Mesendoderm (in vitro differentiated cells): ENCODE measurements around the gene COL6A2.

Experiments used
- DNase-seq: peaks from one replicate; pipeline ENCODE4 v3.0.0; 2013
- H2AK5ac ChIP-seq: 2 replicates; pipeline ENCODE4 v1.6.1; 2013; ENCODE audit warnings: low read length, inconsistent platforms
- H2BK120ac ChIP-seq: 2 replicates; pipeline ENCODE4 v1.6.1; 2013; ENCODE audit warnings: low read depth, mild to moderate bottlenecking, low read length, moderate library complexity, mixed read lengths
- H2BK15ac ChIP-seq: replicated peaks from 2 replicates; pipeline ENCODE4 v1.6.1; 2013; ENCODE audit warnings: low read depth, mild to moderate bottlenecking, moderate library complexity
- H2BK5ac ChIP-seq: 2 replicates; pipeline ENCODE4 v1.6.1; 2013; ENCODE audit warnings: low read length, inconsistent platforms
- H3K18ac ChIP-seq: 2 replicates; pipeline ENCODE4 v1.6.1; 2013; ENCODE audit warnings: mild to moderate bottlenecking, low read length, mixed read lengths
- H3K23ac ChIP-seq: one replicate; pipeline ENCODE4 v1.6.1; 2013; ENCODE audit warnings: low read length
- H3K27ac ChIP-seq: 2 replicates; pipeline ENCODE4 v1.5.1; 2013; ENCODE audit warnings: low read depth, mild to moderate bottlenecking, inconsistent platforms, low read length, moderate library complexity
- H3K27me3 ChIP-seq: 2 replicates; pipeline ENCODE4 v1.6.1; 2013; ENCODE audit warnings: low read length, control low read depth, mild to moderate bottlenecking, inconsistent platforms; ENCODE audit not compliant: insufficient read depth, poor library complexity
- H3K36me3 ChIP-seq: 2 replicates; pipeline ENCODE4 v1.6.1; 2013; ENCODE audit warnings: low read length, inconsistent platforms; ENCODE audit not compliant: control insufficient read depth, insufficient read depth
- H3K4ac ChIP-seq: one replicate; pipeline ENCODE4 v1.6.1; 2013; ENCODE audit warnings: low read depth, mild to moderate bottlenecking, low read length, moderate library complexity
- H3K4me1 ChIP-seq: 2 replicates; pipeline ENCODE4 v1.6.1; 2013; ENCODE audit warnings: low read depth, low read length, inconsistent platforms; ENCODE audit not compliant: control insufficient read depth
- H3K4me2 ChIP-seq: 2 replicates; pipeline ENCODE4 v1.6.1; 2013; ENCODE audit warnings: low read length
- H3K4me3 ChIP-seq: 2 replicates; pipeline ENCODE4 v1.5.1; 2013; ENCODE audit warnings: mild to moderate bottlenecking, low read length
- H3K56ac ChIP-seq: one replicate; pipeline ENCODE4 v1.6.1; 2013; ENCODE audit warnings: low read length
- H3K79me1 ChIP-seq: 2 replicates; pipeline ENCODE4 v1.6.1; 2013; ENCODE audit warnings: low read length, inconsistent platforms
- H3K79me2 ChIP-seq: 2 replicates; pipeline ENCODE4 v1.6.1; 2013; ENCODE audit warnings: mild to moderate bottlenecking, low read length; ENCODE audit not compliant: control insufficient read depth, insufficient read depth
- H3K9ac ChIP-seq: 2 replicates; pipeline ENCODE4 v1.6.1; 2013; ENCODE audit warnings: low read length, inconsistent platforms
- H4K5ac ChIP-seq: one replicate; pipeline ENCODE4 v1.6.1; 2013; ENCODE audit warnings: low read length
- H4K8ac ChIP-seq: one replicate; pipeline ENCODE4 v1.6.1; 2013; ENCODE audit warnings: low read depth, mild to moderate bottlenecking, control low read depth, low read length, moderate library complexity
- WGBS: extraction: QIAGEN DNeasy Blood & Tissue Kit; methylation state at CpG from one replicate; pipeline ENCODE4 v1.1.7; 2013; ENCODE audit warnings: low lambda C conversion rate, missing lambda C conversion rate; ENCODE audit not compliant: insufficient coverage; ENCODE audit errors: extremely low coverage; 5-methylcytosine and 5-hydroxymethylcytosine counted together

Gene COL6A2

DNA sequence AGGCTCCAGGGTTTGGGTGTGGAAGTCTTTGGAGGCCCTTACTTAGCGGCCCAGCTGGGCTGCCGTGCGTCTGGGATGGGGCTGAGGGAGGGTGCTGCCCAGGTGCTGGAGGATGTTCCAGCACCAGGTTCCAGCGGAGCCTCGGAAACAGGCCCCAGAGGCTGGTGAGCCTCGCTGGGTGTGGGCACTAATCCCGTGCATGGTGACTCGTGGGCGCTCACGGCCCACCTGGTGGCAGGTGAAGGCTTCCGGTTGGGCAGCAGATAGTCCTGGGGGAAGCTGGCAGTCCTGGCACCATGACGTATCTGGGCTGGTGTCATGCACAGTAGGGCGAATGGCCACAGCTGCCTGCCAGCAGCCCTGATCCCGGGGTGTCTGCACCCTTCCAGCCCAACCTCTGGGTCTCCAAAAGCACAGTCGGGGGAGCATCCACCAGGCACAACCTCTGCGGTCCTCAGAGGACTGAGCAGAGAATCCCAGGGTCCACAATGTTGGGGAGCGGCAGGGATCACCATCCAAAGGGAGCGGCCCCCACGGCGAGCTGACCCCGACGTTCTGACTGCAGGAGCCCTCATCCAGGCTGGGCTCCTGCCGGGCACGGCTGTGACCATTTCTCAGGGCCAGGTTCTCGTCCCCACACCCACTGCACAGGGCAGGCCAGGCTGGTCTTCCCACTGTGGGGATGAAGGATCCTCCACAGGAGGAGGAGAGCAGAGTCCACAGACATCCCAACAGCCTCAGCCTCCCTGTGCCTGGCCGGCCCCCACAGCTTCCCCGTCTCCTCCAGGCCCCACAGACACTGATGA, 32.1 kb downstream of the COL6A2 start:
- H3K56ac ChIP-seq = no peak overlapping the region
- no peaks in the 10 kb centered on the region for H3K36me3 ChIP-seq
- no peak overlapping the region for H3K4ac ChIP-seq
- H3K4me3 ChIP-seq = no peak overlapping the region
- no peak for DNase-seq
- no peak overlapping the region for H2BK15ac ChIP-seq
- H3K27ac ChIP-seq = no peak overlapping the region
- no peaks in the 10 kb centered on the region for H3K4me1 ChIP-seq
- no peak overlapping the region for H3K23ac ChIP-seq
- no peak overlapping the region for H3K4me2 ChIP-seq
- WGBS = no CpG with 5 or more reads among the region's 27 CpGs
- no peak overlapping the region for H3K18ac ChIP-seq
- no peak overlapping the region for H2BK5ac ChIP-seq
- no peaks in the 10 kb centered on the region for H3K79me1 ChIP-seq
- no peaks in the 10 kb centered on the region for H3K79me2 ChIP-seq
- H4K8ac ChIP-seq = no peak overlapping the region
- no peaks in the 10 kb centered on the region for H3K27me3 ChIP-seq
- H2BK120ac ChIP-seq = no peak overlapping the region
- no peak overlapping the region for H3K9ac ChIP-seq
- H4K5ac ChIP-seq = no peak overlapping the region
- H2AK5ac ChIP-seq = no peak overlapping the region

DNA sequence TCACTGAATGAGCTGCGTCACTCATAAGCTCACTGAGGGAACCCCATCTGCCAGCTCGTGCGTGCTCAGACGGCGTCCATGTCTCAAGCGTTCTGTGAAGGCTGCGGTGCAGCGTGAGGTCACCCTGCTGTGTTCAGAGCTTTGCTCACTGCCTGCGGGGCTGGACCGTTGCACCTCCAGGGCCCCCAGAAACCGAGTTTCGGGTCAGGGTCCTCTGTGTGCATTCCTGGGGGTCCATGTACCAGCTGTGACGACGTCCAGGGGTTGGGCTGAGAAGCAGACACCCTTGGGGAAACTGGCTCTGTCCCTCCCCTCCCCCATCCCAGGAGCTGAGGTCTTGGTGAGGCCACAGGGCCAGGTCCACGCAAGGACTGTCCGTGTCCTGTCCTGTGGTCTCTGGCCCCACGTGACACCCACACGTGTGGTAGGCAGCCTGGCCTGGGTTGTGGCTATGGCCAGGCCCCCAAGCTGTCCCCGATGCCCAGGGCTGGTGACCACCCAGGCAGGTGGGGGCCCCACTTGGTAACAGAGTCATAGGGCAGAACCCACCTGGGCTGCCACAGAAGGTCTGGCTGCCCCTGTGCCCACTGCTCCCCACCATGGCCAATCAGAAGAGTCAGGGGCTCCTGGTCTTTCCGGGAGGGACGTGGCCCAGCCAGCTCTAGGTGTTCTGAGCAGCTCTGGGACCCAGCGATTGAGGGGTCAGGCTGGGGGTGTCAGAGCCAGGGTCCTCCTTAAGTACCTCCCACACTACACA, 33.1 kb downstream of the COL6A2 start:
- Histone ChIP-seq H3K36me3 (no peaks in the 10 kb centered on the region), H3K27me3 (no peaks in the 10 kb centered on the region), H2BK5ac (no peak overlapping the region), H4K5ac (no peak overlapping the region), H2BK15ac (no peak overlapping the region), H4K8ac (no peak overlapping the region), H3K18ac (no peak overlapping the region), H3K27ac (no peak overlapping the region), H3K79me1 (no peaks in the 10 kb centered on the region), H3K4me3 (no peak overlapping the region), H3K23ac (no peak overlapping the region), H2BK120ac (no peak overlapping the region), H2AK5ac (no peak overlapping the region), H3K4me2 (no peak overlapping the region), H3K9ac (no peak overlapping the region), H3K79me2 (no peaks in the 10 kb centered on the region), H3K4me1 (no peaks in the 10 kb centered on the region), H3K56ac (no peak overlapping the region), H3K4ac (no peak overlapping the region)
- DNase-seq = no peak
- no CpG with 5 or more reads among the region's 22 CpGs for WGBS

DNA sequence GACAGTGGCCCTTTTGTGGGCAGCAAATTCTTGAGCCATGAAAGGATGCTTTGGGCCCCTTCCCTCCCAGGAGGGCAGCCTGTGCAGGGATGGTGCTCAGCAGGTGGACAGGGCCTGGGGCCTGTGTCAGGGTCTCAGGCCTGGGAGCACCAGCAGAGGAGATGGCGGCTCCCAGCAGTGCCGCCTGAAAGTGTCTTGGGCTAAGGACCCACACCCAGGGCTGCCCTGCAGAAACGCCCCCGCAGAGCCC, 33.6 kb downstream of the COL6A2 start:
- no peak overlapping the region for H2BK5ac ChIP-seq
- no peak overlapping the region for H3K4me3 ChIP-seq
- no peak for DNase-seq
- H3K27me3 ChIP-seq = no peaks in the 10 kb centered on the region
- H3K56ac ChIP-seq = no peak overlapping the region
- no peak overlapping the region for H3K4me2 ChIP-seq
- H3K36me3 ChIP-seq = no peaks in the 10 kb centered on the region
- no peak overlapping the region for H4K8ac ChIP-seq
- H3K4ac ChIP-seq = no peak overlapping the region
- H3K9ac ChIP-seq = no peak overlapping the region
- H2BK120ac ChIP-seq = no peak overlapping the region
- no CpG with 5 or more reads among the region's 4 CpGs for WGBS
- no peak overlapping the region for H2BK15ac ChIP-seq
- H3K18ac ChIP-seq = no peak overlapping the region
- no peak overlapping the region for H3K23ac ChIP-seq
- H3K4me1 ChIP-seq = no peaks in the 10 kb centered on the region
- no peak overlapping the region for H3K27ac ChIP-seq
- H3K79me2 ChIP-seq = no peaks in the 10 kb centered on the region
- H2AK5ac ChIP-seq = no peak overlapping the region
- H4K5ac ChIP-seq = no peak overlapping the region
- H3K79me1 ChIP-seq = no peaks in the 10 kb centered on the region

DNA sequence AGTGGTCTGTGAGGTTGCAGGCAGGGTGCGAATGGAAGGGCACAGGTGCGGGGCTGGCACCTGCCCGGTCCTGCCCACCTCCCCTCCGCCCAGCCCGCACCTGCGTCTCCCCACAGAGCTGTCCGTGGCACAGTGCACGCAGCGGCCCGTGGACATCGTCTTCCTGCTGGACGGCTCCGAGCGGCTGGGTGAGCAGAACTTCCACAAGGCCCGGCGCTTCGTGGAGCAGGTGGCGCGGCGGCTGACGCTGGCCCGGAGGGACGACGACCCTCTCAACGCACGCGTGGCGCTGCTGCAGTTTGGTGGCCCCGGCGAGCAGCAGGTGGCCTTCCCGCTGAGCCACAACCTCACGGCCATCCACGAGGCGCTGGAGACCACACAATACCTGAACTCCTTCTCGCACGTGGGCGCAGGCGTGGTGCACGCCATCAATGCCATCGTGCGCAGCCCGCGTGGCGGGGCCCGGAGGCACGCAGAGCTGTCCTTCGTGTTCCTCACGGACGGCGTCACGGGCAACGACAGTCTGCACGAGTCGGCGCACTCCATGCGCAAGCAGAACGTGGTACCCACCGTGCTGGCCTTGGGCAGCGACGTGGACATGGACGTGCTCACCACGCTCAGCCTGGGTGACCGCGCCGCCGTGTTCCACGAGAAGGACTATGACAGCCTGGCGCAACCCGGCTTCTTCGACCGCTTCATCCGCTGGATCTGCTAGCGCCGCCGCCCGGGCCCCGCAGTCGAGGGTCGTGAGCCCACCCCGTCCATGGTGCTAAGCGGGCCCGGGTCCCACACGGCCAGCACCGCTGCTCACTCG, 34.1 kb downstream of the COL6A2 start:
- Histone ChIP-seq H3K4me3 (no peak overlapping the region), H3K23ac (no peak overlapping the region), H3K27me3 (no peaks in the 10 kb centered on the region), H2BK120ac (no peak overlapping the region), H3K4ac (no peak overlapping the region), H3K9ac (no peak overlapping the region), H3K56ac (no peak overlapping the region), H3K36me3 (no peaks in the 10 kb centered on the region), H4K5ac (no peak overlapping the region), H3K18ac (no peak overlapping the region), H2BK15ac (no peak overlapping the region), H3K4me2 (no peak overlapping the region), H3K79me1 (no peaks in the 10 kb centered on the region), H3K4me1 (no peaks in the 10 kb centered on the region), H2BK5ac (no peak overlapping the region), H3K27ac (no peak overlapping the region), H4K8ac (no peak overlapping the region), H2AK5ac (no peak overlapping the region), H3K79me2 (no peaks in the 10 kb centered on the region)
- no peak for DNase-seq
- no CpG with 5 or more reads among the region's 85 CpGs for WGBS

DNA sequence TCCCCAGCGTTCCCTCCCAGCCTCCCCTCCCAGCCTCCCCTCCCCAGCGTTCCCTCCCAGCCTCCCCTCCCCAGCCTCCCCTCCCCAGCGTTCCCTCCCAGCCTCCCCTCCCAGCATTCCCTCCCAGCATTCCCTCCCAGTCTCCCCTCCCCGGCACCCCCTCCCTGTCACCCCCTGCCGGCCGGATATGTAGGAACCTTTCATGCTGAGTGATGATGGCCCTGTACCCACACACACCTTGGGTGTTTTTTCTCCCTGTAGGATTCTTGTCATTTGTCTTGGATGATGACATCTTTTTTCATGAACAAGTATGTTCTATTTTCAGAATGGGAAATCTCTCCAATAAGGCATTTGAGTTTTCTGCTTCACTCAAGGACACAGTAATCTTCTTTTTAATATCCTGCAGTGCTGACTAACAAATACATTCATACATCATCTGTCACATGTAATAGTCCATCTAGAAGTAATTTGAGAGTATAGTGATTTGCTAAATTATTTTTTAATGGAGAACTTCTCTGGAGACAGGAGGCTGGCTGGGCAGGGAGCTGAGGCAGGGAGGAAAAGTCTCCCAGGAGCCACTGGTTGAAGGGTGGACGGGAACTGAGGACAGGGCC, 38.0 kb downstream of the COL6A2 start:
- H3K79me1 ChIP-seq = no peaks in the 10 kb centered on the region
- H3K4me2 ChIP-seq = no peak overlapping the region
- H3K56ac ChIP-seq = no peak overlapping the region
- WGBS = no CpG with 5 or more reads among the region's 7 CpGs
- no peak overlapping the region for H3K4me3 ChIP-seq
- no peak for DNase-seq
- no peak overlapping the region for H3K27ac ChIP-seq
- no peak overlapping the region for H2BK15ac ChIP-seq
- no peak overlapping the region for H4K5ac ChIP-seq
- no peak overlapping the region for H4K8ac ChIP-seq
- no peak overlapping the region for H2BK5ac ChIP-seq
- H3K4ac ChIP-seq = no peak overlapping the region
- no peak overlapping the region for H3K9ac ChIP-seq
- no peaks in the 10 kb centered on the region for H3K79me2 ChIP-seq
- no peak overlapping the region for H2BK120ac ChIP-seq
- no peaks in the 10 kb centered on the region for H3K36me3 ChIP-seq
- no peak overlapping the region for H3K18ac ChIP-seq
- H3K27me3 ChIP-seq = no peaks in the 10 kb centered on the region
- no peak overlapping the region for H3K23ac ChIP-seq
- no peaks in the 10 kb centered on the region for H3K4me1 ChIP-seq
- H2AK5ac ChIP-seq = no peak overlapping the region
